IPS-20b (cell line): ENCODE measurements around the gene RIN3.
"Not testable (repeated sequence)": the region's sequence is repeated elsewhere in the genome, so short reads cannot be mapped to it uniquely, and the experiment has no call there.

Experiments
- H3K27ac ChIP-seq: one replicate; pipeline ENCODE4 v1.5.1; 2013; ENCODE audit warnings: low read length
- H3K27me3 ChIP-seq: 2 replicates; pipeline ENCODE4 v1.6.1; 2013; ENCODE audit warnings: mild to moderate bottlenecking, low read length, inconsistent platforms; ENCODE audit not compliant: insufficient read depth
- H3K36me3 ChIP-seq: 2 replicates; pipeline ENCODE4 v1.6.1; 2013; ENCODE audit warnings: low read depth, mild to moderate bottlenecking, inconsistent platforms, low read length, moderate library complexity; ENCODE audit not compliant: insufficient read depth
- H3K4me1 ChIP-seq: 2 replicates; pipeline ENCODE4 v1.6.1; 2013; ENCODE audit warnings: mild to moderate bottlenecking, control low read depth, inconsistent platforms, low read length, moderate library complexity; ENCODE audit not compliant: insufficient read depth
- H3K4me3 ChIP-seq: 2 replicates; pipeline ENCODE4 v1.5.1; 2013; ENCODE audit warnings: mild to moderate bottlenecking, low read length, inconsistent platforms
- H3K9ac ChIP-seq: 2 replicates; pipeline ENCODE4 v1.6.1; 2013; ENCODE audit warnings: low read depth, mild to moderate bottlenecking, inconsistent platforms, low read length, moderate library complexity
- H3K9me3 ChIP-seq: 2 replicates; pipeline ENCODE4 v1.6.1; 2013; ENCODE audit warnings: mild to moderate bottlenecking, low read depth, low read length, inconsistent platforms; ENCODE audit not compliant: insufficient read depth

The RIN3 gene

DNA sequence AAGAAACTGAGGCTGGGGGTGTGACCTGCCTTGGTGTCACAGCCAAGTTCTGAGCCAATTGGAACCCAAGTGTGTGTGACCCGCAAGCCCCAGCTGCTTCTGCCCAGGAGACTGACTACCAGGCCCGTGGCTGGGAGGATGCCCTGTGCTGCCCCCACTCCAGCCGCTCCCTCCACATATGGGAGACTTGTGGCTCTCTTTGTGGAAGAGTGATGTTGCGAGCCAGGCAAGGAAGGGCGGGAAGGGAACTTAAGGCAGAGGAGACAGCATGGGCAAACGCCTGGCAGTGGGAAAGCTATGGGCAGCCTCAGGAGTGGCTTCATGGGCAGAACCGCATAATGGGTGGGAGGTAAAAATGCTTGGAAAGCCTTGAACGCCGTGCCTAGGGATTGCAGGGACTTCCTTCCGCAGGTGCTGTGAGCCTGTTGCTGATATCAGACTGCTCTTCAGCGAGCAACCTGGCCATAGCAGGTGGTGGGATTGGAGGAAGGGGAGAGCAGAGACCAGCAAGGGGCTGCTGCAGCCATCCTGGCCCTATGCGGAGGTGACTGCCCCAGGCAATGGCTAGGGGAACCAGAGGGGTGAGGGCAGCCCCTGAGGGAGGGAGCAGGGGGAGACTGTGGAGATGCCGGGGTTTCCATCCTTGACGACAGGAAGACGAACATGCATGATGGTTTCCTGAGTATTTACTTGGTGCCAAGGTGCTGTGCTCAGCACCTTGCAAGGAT is 119.1 kb downstream of the RIN3 start:
- no peak overlapping the region for H3K9ac ChIP-seq
- H3K9me3 ChIP-seq = peaks cover 6% of the 10 kb centered on the region
- no peak overlapping the region for H3K4me3 ChIP-seq
- no peaks in the 10 kb centered on the region for H3K36me3 ChIP-seq
- peaks cover 7% of the 10 kb centered on the region; the same call in 1 of the 2 replicates for H3K4me1 ChIP-seq
- no peaks in the 10 kb centered on the region for H3K27me3 ChIP-seq
- H3K27ac ChIP-seq = no peak overlapping the region

GRCh38 chr14:92633274-92633616 is 119.7 kb downstream of the RIN3 start:
- H3K27ac ChIP-seq = no peak overlapping the region
- H3K4me1 ChIP-seq = peaks cover 7% of the 10 kb centered on the region; the same call in 1 of the 2 replicates
- no peak overlapping the region for H3K9ac ChIP-seq
- H3K9me3 ChIP-seq = peaks cover under 1% of the 10 kb centered on the region; the same call in 1 of the 2 replicates
- no peak overlapping the region for H3K4me3 ChIP-seq
- H3K36me3 ChIP-seq = no peaks in the 10 kb centered on the region
- H3K27me3 ChIP-seq = no peaks in the 10 kb centered on the region

- H3K27ac ChIP-seq = no peak overlapping the region
- no peak overlapping the region for H3K9ac ChIP-seq
- H3K36me3 ChIP-seq = no peaks in the 10 kb centered on the region
- peaks cover 3% of the 10 kb centered on the region; the same call in 1 of the 2 replicates for H3K4me1 ChIP-seq
- no peak overlapping the region for H3K4me3 ChIP-seq
- H3K9me3 ChIP-seq = no peaks in the 10 kb centered on the region
- H3K27me3 ChIP-seq = no peaks in the 10 kb centered on the region
Measured at GRCh38 chr14:92633724-92634123, 120.1 kb downstream of the RIN3 start.

GRCh38 chr14:92635031-92635430 is 121.5 kb downstream of the RIN3 start:
- H3K27me3 ChIP-seq = no peaks in the 10 kb centered on the region
- H3K9me3 ChIP-seq = no peaks in the 10 kb centered on the region
- H3K36me3 ChIP-seq = no peaks in the 10 kb centered on the region
- H3K4me3 ChIP-seq = no peak overlapping the region
- no peaks in the 10 kb centered on the region; the same call in 1 of the 2 replicates for H3K4me1 ChIP-seq
- H3K27ac ChIP-seq = no peak overlapping the region
- no peak overlapping the region for H3K9ac ChIP-seq

DNA sequence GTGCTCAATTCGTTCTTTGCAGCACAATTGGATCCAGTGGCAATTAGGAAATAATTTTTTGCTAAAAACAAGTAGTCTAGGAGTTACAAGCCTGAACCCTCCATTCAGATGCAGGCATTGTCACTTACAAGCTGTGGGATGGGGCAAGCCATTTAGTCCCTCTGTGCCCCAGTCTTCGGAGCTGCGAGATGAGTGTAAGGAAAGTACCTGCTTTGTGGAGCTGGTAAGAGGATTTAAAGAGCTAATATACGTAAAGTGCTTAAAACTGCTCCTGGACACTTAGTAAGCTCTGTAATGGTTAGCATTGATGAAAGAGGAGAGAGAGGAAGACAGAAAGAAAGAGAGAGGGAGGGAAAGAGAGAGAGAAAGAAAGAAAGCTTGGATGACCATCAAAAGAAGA is 122.3 kb downstream of the RIN3 start:
- Histone ChIP-seq H3K36me3 (no peaks in the 10 kb centered on the region), H3K4me3 (no peak overlapping the region), H3K27me3 (no peaks in the 10 kb centered on the region), H3K9ac (no peak overlapping the region), H3K9me3 (no peaks in the 10 kb centered on the region), H3K4me1 (no peaks in the 10 kb centered on the region; the same call in 1 of the 2 replicates), H3K27ac (no peak overlapping the region)

DNA sequence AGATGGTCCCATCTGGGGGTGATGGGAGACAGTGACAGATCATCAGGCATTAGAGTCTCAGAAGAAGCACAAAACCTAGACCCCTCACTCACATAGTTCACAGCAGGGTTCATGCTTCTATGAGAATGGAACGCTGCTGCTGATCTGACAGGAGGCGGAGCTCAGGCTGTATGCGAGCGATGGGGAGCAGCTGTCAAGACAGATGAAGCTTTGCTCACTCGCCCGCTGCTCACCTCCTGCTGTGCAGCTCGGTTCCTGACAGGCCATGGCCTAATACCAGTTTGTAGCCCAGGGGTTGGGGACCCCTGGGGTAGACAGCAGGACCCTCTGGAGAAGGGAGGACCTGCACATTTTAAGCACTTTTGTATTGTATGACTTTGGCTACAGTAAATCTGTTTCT is 123.6 kb downstream of the RIN3 start:
- Histone ChIP-seq H3K9ac (no peak overlapping the region), H3K27ac (no peak overlapping the region), H3K9me3 (no peaks in the 10 kb centered on the region), H3K27me3 (no peaks in the 10 kb centered on the region), H3K4me1 (no peaks in the 10 kb centered on the region; the same call in 1 of the 2 replicates), H3K36me3 (no peaks in the 10 kb centered on the region), H3K4me3 (no peak overlapping the region)

GRCh38 chr14:92637864-92638263 is 124.3 kb downstream of the RIN3 start:
- Histone ChIP-seq H3K4me3 (no peak overlapping the region), H3K27ac (no peak overlapping the region), H3K9ac (no peak overlapping the region), H3K4me1 (no peaks in the 10 kb centered on the region; the same call in 1 of the 2 replicates), H3K36me3 (no peaks in the 10 kb centered on the region), H3K9me3 (no peaks in the 10 kb centered on the region), H3K27me3 (no peaks in the 10 kb centered on the region)

- Histone ChIP-seq H3K9me3 (no peaks in the 10 kb centered on the region), H3K4me1 (no peaks in the 10 kb centered on the region; the same call in 1 of the 2 replicates), H3K4me3 (no peak overlapping the region), H3K36me3 (no peaks in the 10 kb centered on the region), H3K9ac (no peak overlapping the region), H3K27ac (no peak overlapping the region), H3K27me3 (no peaks in the 10 kb centered on the region)
Measured at GRCh38 chr14:92638266-92638665, 124.7 kb downstream of the RIN3 start.

DNA sequence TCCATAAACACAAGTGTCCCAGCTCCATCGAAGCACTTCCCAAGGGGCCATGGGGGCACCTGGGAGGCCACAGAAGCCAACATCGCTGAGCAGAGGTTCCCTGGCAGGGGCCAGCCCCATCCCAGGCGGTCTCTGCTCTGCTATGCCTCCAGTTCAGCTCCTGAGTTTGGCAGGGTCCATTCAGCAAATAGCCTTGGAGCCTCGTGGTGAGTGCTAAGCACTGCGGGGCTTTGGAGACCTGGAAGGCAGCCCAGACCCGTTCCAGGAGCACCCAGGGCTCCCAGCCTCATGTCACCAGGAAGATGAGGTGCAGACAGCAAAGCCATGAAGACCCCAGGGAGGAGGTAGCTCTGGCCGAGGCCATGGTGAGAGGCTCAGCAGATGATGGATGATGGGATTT is 125.3 kb downstream of the RIN3 start:
- Histone ChIP-seq H3K27me3 (no peaks in the 10 kb centered on the region), H3K36me3 (no peaks in the 10 kb centered on the region), H3K27ac (no peak overlapping the region), H3K9ac (no peak overlapping the region), H3K9me3 (no peaks in the 10 kb centered on the region), H3K4me3 (no peak overlapping the region), H3K4me1 (no peaks in the 10 kb centered on the region; the same call in 1 of the 2 replicates)

GRCh38 chr14:92639472-92640117 is 126.0 kb downstream of the RIN3 start:
- not testable (repeated sequence) for H3K4me3 ChIP-seq, H3K9me3 ChIP-seq, H3K9ac ChIP-seq, H3K27me3 ChIP-seq, H3K4me1 ChIP-seq, H3K36me3 ChIP-seq, H3K27ac ChIP-seq

GRCh38 chr14:92641306-92641705 is 127.7 kb downstream of the RIN3 start:
- Histone ChIP-seq H3K9ac (no peak overlapping the region), H3K9me3 (peaks cover 7% of the 10 kb centered on the region; the same call in 1 of the 2 replicates), H3K27ac (no peak overlapping the region), H3K27me3 (no peaks in the 10 kb centered on the region), H3K4me3 (no peak overlapping the region), H3K4me1 (no peaks in the 10 kb centered on the region; the same call in 1 of the 2 replicates), H3K36me3 (no peaks in the 10 kb centered on the region)
